Esophagus (tissue), 2 donors: Measurements from ENCODE around the gene HAUS7. TPM values are rescaled to one million over a fixed set of nuclear protein-coding genes. Genes with fewer than 3 reads are reported as not detected.

Experiments used
- H3K27ac ChIP-seq, 2 donors: one replicate each; pipeline ENCODE4 v1.5.1; 2013; ENCODE audit warnings: low read depth in 2 of 2, mild to moderate bottlenecking in 2 of 2, inconsistent platforms in 1 of 2, low read length in 1 of 2, moderate library complexity in 1 of 2
- H3K27me3 ChIP-seq, 2 donors: one replicate each; pipeline ENCODE4 v1.6.1; 2013; ENCODE audit warnings: low read length in 2 of 2, control low read depth in 1 of 2, mild to moderate bottlenecking in 1 of 2; ENCODE audit not compliant: insufficient read depth in 2 of 2, control insufficient read depth in 1 of 2
- H3K36me3 ChIP-seq, 2 donors: one replicate each; pipeline ENCODE4 v1.6.1; 2013; ENCODE audit warnings: low read length in 1 of 2; ENCODE audit not compliant: control insufficient read depth in 2 of 2, insufficient read depth in 2 of 2
- H3K4me1 ChIP-seq, 2 donors: one replicate each; pipeline ENCODE4 v1.6.1; 2013; ENCODE audit warnings: low read length in 1 of 2; ENCODE audit not compliant: control insufficient read depth in 2 of 2, insufficient read depth in 2 of 2
- H3K4me3 ChIP-seq, 2 donors: one replicate each; pipeline ENCODE4 v1.5.1; 2013; ENCODE audit warnings: low read length in 2 of 2, mild to moderate bottlenecking in 2 of 2, low read depth in 1 of 2, moderate library complexity in 1 of 2
- H3K9me3 ChIP-seq, 2 donors: one replicate each; pipeline ENCODE4 v1.6.1; 2013; ENCODE audit warnings: mild to moderate bottlenecking in 2 of 2, low read depth in 1 of 2, low read length in 1 of 2, moderate library complexity in 1 of 2; ENCODE audit not compliant: control insufficient read depth in 2 of 2, insufficient read depth in 1 of 2
- WGBS, 2 donors: extraction: QIAGEN DNeasy Blood & Tissue Kit; methylation state at CpG; one replicate each; pipeline ENCODE4 v1.1.7; 2013; 5-methylcytosine and 5-hydroxymethylcytosine counted together
- polyA plus RNA-seq, 2 donors: library from polyadenylated mRNA; stranded (reverse); fragments of 200-250 nt; gene quantifications; one replicate each; pipeline ENCODE4 v1.2.3, GENCODE V29; 2013
- donor health status: healthy with polysubstance abuse.
- donor health status: Bipolar disorder and iron deficiency.

The HAUS7 gene
- polyA plus RNA-seq, 2 donors: 14.7 to 27.1 TPM

DNA sequence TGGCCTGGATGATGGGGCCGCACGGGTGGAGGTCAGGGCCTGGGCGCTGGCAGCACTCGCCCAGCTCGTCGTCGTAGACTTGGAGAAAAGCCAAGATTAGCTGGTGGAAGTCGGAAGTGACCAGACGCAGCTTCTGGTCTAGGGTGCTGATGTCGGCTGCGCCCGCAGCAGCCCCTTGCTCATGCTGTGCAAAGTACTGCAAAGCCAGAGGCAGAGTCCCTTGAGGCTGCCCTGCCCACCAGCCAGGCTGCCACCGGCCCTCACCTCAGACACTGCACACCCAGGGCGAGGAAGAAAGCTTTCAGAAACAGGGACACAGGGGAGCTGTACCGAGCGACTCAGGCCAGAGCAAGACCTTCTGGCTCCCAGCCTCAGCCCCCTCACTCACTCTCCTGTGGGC, 14.8 kb downstream of the HAUS7 start:
- no peak overlapping the region for H3K27ac ChIP-seq
- peaks cover 3 to 10% of the 10 kb centered on the region in 2 donors for H3K36me3 ChIP-seq
- no peaks in the 10 kb centered on the region for H3K27me3 ChIP-seq
- 83 to 87% methylated on average over 16 of the region's 16 CpGs for WGBS, 2 donors
- H3K9me3 ChIP-seq: no peaks in the 10 kb centered on the region
- H3K4me1 ChIP-seq: peaks cover 0 to 8% of the 10 kb centered on the region in 2 donors
- no peak overlapping the region for H3K4me3 ChIP-seq

DNA sequence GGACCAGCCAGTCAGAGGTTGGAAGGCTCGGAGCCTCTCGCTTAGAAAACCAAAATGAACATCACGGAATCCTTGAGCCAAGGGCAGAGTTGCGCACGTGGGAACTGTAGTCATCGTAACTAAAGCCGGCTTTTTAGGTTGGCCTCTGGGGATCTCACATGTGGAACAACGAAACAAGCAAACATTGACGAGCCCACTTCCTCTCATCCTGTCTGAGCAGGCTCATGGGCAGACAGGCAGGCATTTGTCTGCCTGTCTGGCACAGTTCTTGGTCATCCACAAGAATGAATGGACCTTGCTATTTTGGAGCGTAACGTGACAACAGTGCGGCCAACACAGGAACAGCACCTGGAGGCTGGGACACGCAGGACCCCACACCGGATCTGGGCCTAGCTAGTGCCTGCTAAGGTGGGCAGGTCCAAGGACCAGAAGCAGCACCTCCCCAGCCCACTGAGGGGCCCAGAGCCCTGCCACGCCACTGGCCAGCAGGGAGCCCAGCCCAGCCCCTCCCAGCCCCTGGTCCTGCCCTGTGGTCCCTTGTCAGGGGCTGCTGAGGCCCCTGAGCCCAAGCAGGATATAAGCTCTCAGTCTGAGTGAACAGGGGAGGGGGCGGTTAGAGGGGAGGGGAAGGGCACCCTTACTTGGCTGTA, 15.3 kb downstream of the HAUS7 start:
- H3K27me3 ChIP-seq: no peaks in the 10 kb centered on the region
- H3K4me3 ChIP-seq: no peak overlapping the region
- H3K4me1 ChIP-seq: peaks cover 0 to 8% of the 10 kb centered on the region in 2 donors
- 74 to 86% methylated on average over 16 of the region's 16 CpGs for WGBS, 2 donors
- H3K9me3 ChIP-seq: no peaks in the 10 kb centered on the region
- no peak overlapping the region for H3K27ac ChIP-seq
- peaks cover 3 to 10% of the 10 kb centered on the region in 2 donors for H3K36me3 ChIP-seq

- Histone ChIP-seq H3K9me3 (no peaks in the 10 kb centered on the region), H3K4me3 (no peak overlapping the region), H3K36me3 (peaks cover 0 to 6% of the 10 kb centered on the region in 2 donors), H3K27me3 (no peaks in the 10 kb centered on the region), H3K4me1 (peaks cover 1 to 5% of the 10 kb centered on the region in 2 donors), H3K27ac (no peak overlapping the region)
- WGBS, 2 donors: 87 to 94% methylated on average over 8 of the region's 8 CpGs
Measured at GRCh38 chrX:153450949-153451277, 19.5 kb downstream of the HAUS7 start.

DNA sequence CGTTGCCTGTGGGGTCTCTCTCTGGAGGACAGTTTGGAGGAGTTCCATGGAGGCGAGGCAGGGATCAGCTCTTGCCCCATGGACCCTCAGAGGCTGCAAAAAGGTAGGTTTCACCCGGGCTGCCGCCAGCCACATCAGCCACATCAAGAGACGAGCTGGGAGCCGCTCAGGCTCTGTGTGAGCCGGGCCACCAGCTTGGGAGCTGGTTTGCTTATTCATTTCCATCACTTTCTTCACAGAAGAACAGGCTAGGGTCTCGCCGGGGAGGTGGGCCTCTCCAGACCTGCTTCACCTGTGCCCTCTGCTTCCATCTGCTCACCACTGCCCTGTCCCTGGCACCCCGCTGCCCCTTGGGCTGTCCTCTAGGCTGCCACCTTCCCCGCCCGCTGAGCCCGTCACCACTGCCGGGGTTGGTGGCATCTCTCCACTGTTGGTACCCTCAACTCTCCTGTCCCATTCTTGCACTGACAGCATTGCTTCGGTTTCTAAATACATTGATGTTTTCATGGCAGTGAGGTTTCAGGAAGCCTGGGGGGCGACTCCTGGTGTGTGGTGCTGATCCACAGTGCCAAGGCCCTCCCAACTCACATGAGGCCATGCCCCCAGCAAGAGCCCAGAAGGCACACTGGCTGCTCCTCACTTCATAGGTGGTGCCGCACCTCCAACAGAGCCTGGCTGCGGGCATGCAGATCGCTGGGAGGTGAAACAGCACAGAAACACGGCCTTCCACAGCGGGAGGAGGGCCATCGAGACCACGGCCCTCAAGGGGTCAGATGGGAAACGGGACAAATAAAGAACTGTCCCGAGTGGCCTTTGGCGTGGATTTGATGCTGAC, 20.0 kb downstream of the HAUS7 start:
- Histone ChIP-seq H3K4me3 (no peak overlapping the region), H3K9me3 (no peaks in the 10 kb centered on the region), H3K4me1 (peaks cover 0 to 5% of the 10 kb centered on the region in 2 donors), H3K27me3 (no peaks in the 10 kb centered on the region), H3K36me3 (peaks cover 0 to 6% of the 10 kb centered on the region in 2 donors), H3K27ac (no peak overlapping the region)
- 88 to 96% methylated on average over 26 of the region's 26 CpGs for WGBS, 2 donors

DNA sequence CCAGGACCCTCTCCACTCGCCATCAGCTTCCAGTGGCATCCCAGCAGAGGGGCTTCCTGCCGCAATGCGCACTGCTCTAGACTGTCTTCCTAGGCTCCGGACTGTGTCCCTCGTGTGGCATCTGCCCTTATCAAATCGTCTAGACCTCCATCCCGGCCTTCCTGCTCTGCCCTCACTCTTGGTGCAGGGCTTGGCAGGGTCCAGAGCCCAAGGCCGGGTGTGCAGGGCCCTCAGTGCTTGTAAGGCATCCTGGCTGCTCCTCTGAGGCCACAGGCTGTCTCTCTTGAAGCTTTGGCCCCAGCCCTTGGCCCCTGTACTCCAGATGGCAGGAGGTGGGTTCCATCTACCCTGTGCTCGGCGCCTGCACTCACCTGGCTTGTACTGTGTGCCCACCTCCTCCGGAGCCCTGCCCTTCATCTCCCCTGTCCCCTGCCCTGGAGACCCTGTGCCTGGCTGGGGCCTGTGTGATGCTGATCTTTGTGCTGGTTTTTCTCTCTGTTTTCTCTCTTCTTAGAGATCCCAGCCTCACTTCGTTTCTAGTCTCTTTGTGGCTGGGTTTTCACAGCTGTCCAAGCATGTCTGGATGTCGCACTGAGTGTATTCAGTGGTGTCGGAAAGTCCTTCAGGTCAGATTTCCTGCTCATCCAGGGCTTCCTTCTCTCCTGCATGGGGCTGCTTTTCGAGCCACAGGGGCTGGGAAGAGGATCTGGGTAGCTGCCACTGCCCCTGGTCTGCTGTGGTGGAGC, 20.8 kb downstream of the HAUS7 start:
- H3K36me3 ChIP-seq: no peaks in the 10 kb centered on the region
- 89 to 93% methylated on average over 15 of the region's 15 CpGs for WGBS, 2 donors
- H3K4me1 ChIP-seq: peaks cover 0 to 5% of the 10 kb centered on the region in 2 donors
- H3K27ac ChIP-seq: no peak overlapping the region
- no peaks in the 10 kb centered on the region for H3K27me3 ChIP-seq
- H3K4me3 ChIP-seq: no peak overlapping the region
- H3K9me3 ChIP-seq: no peaks in the 10 kb centered on the region

DNA sequence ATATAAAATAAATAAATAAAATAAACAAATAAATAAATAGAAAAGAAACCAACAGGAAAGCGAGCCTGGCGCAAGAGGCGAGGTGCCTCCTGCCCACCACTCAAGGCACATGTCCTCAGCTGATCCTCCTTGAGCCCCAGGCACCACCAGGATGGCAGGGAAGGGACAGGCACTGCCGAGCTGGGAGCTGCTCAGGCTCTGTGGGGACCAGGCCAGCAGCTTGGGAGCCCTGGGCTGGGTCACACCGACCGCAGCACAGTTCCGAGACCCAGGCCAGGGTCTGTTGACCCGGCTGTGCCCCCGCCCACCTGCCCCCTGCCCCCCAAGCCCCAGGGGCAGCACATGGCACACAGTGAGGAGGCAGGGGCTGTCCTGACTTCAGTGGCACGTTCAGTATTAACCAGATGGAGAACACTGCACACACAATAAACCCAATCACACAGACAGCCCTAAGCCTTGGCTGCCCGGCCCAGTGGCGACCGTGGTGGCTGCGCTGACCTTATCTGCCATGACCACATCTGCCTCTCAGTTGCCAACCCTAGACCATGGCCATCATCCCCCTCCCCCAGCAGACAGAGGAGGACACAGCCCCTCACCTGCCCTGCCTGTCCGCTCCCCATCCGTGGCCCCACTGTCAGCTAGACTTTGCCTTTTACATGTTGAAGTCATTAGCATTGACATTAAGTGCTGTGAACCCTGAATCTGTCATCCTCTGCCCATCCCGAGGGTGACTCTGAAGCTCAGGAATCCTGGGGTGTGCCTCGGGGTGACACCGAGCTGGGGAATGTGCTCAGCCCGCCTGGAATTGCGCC, 21.6 kb downstream of the HAUS7 start:
- WGBS, 2 donors: 91 to 96% methylated on average over 21 of the region's 21 CpGs
- no peaks in the 10 kb centered on the region for H3K27me3 ChIP-seq
- H3K4me1 ChIP-seq: peaks cover 0 to 5% of the 10 kb centered on the region in 2 donors

GRCh38 chrX:153447581-153447960, 22.8 kb downstream of the HAUS7 start:
- WGBS, 2 donors: 84 to 89% methylated on average over 8 of the region's 8 CpGs
- no peaks in the 10 kb centered on the region for H3K36me3 ChIP-seq
- no peaks in the 10 kb centered on the region for H3K9me3 ChIP-seq
- H3K27me3 ChIP-seq: no peaks in the 10 kb centered on the region
- H3K4me1 ChIP-seq: peaks cover 0 to 5% of the 10 kb centered on the region in 2 donors
- no peak overlapping the region for H3K27ac ChIP-seq
- H3K4me3 ChIP-seq: no peak overlapping the region

More for the DNA sequence above, 21.6 kb downstream of the HAUS7 start:
- H3K9me3 ChIP-seq: no peaks in the 10 kb centered on the region
- no peak overlapping the region for H3K4me3 ChIP-seq
- H3K36me3 ChIP-seq: no peaks in the 10 kb centered on the region
- no peak overlapping the region for H3K27ac ChIP-seq

DNA sequence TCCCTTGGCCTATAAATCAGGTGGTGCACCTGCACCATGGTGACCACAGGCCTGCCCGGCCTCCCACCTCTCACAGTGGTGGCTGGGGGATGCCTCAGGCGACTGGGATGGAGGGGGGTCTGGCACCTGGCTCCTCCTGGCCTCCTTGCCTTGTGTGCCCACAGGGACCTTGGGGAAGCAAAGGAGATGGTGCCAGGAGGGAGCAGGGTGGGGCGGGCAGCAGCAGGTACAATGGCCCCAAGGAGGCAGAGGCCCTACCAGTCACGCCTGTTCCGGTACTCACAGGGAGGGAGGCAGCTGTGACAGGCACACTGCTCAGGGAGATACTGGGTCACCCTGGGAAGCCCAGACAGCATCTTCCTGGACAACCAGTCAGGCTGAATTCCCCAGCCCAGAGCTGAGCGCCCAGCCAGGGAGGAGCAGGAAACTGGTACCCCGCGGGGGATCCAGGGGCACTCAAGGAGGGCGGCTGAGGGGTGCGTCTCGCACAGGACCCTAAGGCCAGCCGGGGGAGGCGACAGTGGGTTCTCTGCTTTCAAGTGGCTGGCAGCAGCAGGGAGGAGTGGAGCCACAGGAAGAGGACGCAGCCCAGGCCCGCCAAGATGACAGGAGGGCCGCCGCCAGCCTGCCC, 23.3 kb downstream of the HAUS7 start:
- WGBS, 2 donors: 90 to 91% methylated on average over 16 to 17 of the region's 17 CpGs
- no peak overlapping the region for H3K4me3 ChIP-seq
- H3K27ac ChIP-seq: no peak overlapping the region
- peaks cover 0 to 5% of the 10 kb centered on the region in 2 donors for H3K4me1 ChIP-seq
- H3K36me3 ChIP-seq: no peaks in the 10 kb centered on the region
- H3K27me3 ChIP-seq: no peaks in the 10 kb centered on the region
- no peaks in the 10 kb centered on the region for H3K9me3 ChIP-seq

GRCh38 chrX:153446636-153446936, 23.8 kb downstream of the HAUS7 start:
- no peaks in the 10 kb centered on the region for H3K36me3 ChIP-seq
- H3K4me1 ChIP-seq: peaks cover 0 to 5% of the 10 kb centered on the region in 2 donors
- no peak overlapping the region for H3K4me3 ChIP-seq
- H3K27me3 ChIP-seq: no peaks in the 10 kb centered on the region
- WGBS, 2 donors: 85 to 87% methylated on average over 10 of the region's 10 CpGs
- H3K27ac ChIP-seq: no peak overlapping the region
- H3K9me3 ChIP-seq: no peaks in the 10 kb centered on the region
